Measurements from ENCODE around the gene EFNA5.

EFNA5 gene

GRCh38 chr5:107570805-107571531, 99.8 kb downstream of the EFNA5 start:
- DNase-seq (ENCODE audit: low spot score) = no peak

- DNase-seq (ENCODE audit: low spot score) = no peak
Observed at GRCh38 chr5:107570181-107570580, 100.6 kb downstream of the EFNA5 start.

GRCh38 chr5:107567901-107568671, 102.7 kb downstream of the EFNA5 start:
- no peak for DNase-seq (ENCODE audit: low spot score)

DNA sequence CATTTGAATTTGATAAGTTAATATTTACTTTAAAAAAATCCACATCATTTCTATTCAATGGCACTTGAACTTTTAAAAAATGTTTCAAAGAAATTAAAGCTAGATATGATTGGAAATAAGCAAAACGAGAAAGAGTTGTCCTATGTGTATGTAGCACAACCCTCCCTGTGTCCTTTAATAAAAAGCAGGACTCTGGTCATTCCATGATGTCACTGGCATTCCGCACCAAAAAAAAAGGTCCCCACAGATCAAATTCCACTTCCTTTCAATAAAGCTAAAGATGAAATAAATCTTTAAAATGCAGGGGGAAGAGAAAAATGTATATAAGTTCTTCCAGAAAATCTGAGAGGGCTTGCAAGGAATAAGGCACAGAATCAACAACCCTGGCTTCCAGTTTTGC, 103.8 kb downstream of the EFNA5 start:
- DNase-seq (ENCODE audit: low spot score) = no peak

DNA sequence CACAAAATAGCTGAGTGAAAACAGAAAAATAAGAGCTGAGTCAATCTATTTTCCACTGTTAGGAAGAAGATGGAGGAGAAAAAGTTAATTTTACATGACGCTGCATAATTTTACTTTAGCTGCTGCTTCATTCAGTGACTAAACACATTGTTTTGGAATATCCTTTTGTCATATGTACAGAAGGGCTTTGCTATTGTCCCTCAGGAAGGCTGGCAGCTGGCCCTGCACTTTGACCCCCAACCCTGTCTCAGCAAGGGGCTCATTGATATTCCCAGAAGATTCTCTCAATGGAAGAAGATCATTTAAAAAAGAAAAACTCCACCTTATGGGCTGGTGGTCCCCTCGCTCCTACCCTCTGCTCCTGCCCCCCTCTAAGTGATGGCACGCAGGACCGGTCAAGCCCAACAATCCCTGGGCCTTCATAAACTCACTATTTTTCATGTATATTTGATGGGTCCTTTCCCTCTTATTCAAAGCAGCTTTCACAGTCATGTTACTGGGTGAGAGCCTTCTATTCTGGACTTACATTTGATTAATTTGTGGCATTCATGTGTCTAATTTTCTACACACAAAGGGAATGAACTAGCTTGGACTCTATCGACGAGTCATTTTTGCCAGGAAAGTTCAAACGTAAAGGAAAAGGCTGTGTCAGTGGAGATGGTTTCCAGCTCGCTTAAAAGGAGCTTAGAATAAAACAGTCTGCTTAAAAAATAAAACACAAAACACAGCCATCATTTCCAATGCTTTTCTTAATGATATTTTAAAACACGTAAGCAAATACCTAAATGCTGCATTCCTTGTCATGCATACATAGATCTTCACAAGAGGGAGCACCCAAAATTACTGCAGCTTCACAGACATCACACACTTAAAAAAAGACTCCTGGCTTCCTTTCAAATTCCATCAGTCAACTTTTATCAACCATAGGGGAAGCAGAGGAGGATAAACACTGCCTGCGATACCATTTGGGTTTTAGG, 104.7 kb downstream of the EFNA5 start:
- DNase-seq (ENCODE audit: low spot score) = no peak

DNA sequence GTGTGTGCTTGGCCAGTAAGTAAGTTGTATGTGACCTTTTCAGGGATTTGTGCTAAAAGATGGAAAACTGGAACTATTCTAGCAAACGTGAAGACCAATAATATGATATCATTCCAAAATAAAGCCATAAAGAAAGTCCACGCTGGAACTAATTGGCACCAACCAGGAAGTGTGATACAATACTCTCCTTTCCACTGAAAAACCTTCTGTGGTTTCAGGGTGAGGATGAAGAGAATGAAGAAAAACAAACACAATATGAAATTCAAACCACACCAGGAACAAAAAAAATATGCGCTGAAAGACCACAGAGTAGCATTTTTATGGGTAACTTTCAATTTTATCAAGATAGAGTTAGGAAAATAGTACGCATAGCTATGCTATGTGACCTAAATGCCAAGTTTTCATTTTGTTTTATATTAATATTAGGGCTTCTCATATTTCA, 105.8 kb downstream of the EFNA5 start:
- no peak for DNase-seq (ENCODE audit: low spot score)

GRCh38 chr5:107563959-107564544, 106.7 kb downstream of the EFNA5 start:
- no peak for DNase-seq (ENCODE audit: low spot score)

DNA sequence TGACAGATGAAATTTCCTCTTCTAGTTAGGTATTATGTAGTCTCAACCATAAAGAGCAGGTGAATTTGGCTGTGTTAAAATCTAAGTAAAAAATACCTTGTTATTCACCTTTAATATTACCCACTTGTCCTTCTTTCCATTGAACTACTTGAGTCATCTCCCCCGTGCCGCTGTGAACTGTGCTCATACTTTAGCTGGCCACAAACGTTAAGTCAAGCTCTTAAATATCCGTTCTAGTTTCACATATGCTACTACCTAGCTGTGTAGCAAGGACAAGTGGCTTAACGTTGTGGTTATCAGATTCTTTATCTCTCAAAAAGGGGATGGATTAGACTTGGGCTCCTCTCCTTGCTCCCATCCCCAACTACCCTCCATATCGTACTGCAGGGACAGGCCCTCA, 110.4 kb downstream of the EFNA5 start:
- no peak for DNase-seq (ENCODE audit: low spot score)

DNA sequence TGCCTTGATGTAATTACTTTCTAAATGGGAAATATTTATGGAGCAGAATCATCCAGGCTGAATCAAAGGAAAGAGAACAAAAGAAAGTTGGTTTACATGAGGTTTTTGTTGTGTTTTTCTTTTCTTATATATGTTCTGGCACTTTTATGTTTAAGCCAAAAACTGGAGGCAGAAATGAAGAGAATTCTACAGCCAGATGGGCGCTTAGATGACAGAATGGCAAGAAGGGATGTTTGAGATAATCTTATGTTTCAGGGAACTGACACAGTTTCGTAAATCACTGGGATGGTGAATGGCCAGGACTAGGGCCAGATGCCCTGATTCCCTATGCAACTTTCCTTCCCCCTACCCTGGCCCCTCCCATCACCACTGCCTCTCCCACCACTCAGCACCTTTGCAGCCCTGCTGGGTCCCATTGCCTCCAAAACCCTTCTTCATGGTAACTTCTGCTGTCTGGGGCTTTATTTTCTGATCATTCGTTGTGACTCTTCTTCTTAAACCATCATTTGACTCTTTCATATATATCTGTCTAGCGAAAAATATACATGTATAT, 111.8 kb downstream of the EFNA5 start:
- no peak for DNase-seq (ENCODE audit: low spot score)

GRCh38 chr5:107557051-107557658, 113.6 kb downstream of the EFNA5 start:
- DNase-seq (ENCODE audit: low spot score) = no peak

DNA sequence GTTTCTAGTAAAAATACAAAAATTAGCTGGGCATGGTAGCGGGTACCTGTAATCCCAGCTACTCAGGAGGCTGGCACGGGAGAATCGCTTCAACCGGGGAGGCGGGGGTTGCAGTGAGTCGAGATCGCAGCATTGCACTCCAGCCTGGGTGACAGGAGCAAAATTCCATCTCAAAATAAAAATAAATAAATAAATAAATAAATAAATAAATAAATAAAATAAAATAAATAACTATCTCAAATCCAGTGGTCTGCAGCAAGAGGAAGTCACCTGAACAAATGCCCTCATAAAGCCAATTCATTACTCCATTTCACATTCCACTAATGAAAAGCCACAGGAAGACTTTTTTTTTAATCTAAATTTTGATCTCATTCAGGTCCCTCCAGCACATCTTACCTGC, 114.2 kb downstream of the EFNA5 start:
- DNase-seq (ENCODE audit: low spot score) = no peak

DNA sequence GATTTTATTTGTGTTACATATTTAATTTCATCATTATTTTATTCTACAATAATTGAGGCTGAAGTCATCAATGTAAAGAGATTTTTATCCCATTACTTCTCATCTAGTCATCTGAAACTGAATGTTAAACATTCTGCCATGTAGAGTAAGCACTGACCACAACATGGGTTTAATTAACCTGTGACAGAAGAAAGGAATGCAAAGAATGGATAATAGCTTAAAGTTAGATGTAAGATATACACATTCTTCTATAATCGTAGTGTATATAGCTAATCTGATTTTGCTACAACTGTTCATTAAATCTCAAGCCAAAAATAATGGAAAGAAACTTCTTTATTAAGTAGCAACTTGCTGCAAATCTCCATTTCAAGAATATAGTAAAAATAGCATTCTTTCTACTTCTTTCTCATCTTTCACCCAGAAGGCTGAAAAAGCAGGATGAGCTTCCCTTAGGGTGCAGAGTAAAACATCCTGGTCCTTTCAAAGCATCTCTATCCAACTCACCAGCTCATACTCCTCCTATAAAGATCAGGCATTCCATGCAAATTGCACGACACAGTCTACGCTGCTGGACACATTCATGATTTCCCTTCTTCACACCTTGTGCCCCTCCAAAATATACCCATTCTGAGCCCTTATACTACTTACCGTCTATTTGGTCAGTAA, 115.2 kb downstream of the EFNA5 start:
- no peak for DNase-seq (ENCODE audit: low spot score)

- DNase-seq (ENCODE audit: low spot score) = no peak
Observed at GRCh38 chr5:107554776-107555424, 115.8 kb downstream of the EFNA5 start.

DNA sequence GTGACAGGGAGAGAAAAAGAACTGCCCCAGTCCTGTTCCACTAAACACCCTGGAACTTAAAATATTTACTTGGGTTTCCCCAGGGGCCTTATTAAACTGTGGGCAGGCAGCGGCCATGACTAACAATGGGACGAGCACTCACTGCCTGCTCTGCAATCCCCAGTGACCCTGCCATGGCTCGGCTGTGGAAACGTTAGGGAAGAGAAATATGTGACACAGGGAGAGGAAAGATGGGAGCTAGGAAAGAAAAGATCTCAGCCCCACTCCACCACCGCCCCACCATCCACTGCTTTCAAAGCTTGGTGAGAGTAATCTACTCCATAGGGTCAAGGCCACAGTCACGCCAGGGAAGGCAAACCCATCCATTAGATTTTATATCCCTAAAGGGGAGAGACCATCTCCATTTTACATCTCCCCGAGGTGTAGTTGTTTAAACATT, 117.6 kb downstream of the EFNA5 start:
- no peak for DNase-seq (ENCODE audit: low spot score)

- DNase-seq (ENCODE audit: low spot score) = no peak
Observed at GRCh38 chr5:107551088-107551487, 119.6 kb downstream of the EFNA5 start.

DNA sequence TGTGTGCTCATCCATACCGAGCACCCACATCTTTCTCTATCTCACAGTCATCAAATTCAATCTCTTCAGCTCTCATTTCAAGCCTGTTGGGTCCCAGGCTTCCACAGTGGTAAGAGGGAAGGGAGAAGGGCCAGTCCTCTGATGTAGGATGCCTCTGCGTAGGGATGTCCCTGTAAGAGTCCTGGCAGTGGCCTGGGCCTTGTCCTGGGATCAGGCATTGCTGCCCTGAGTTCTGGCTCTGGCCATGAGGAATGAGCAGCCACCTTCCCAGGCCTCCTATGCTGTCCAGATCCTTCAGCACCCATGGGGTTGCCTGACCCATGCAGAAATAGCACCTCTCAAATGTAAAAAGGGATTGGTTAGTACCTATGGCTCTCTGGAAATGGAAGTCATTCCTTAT, 121.2 kb downstream of the EFNA5 start:
- DNase-seq (ENCODE audit: low spot score) = no peak

GRCh38 chr5:107548477-107548876, 122.3 kb downstream of the EFNA5 start:
- DNase-seq (ENCODE audit: low spot score) = no peak

DNA sequence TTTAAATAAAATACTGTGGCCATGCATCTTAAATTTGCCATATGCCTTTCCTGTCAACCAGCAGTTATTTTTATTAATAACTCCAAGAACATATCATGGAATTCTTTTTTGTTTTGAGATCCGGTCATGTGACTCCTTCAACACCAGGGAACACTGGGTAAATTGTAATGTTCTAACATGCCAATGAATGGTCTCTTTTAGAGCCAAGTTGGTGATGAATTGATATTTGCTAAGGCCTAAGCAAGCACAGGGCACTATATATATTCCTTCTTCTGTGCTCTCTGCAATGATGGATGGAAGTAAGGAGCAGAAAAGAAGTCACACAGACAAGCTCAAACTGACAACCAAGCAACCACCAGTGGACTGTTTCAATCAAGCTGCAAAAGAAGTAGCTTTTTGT, 124.0 kb downstream of the EFNA5 start:
- DNase-seq (ENCODE audit: low spot score) = no peak

- DNase-seq (ENCODE audit: low spot score) = no peak
Observed at GRCh38 chr5:107545486-107545885, 125.3 kb downstream of the EFNA5 start.

DNA sequence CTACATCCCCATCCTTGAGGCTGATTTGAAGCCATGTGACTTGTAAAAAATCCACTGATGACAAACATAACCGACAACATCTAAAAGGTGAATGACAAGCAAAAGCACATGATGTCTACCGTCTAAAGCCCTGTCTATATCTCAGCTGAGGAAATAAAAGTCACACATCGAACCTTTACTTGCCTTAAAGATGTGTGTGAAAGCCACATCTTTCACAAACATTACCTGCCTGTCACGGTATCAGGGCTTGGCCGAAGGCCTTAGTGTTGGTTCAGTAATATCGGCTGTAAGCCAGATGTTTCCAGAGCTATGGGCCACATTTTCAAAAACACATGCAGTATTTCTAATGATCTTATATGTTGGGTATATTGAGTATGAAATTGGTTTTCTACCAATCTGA, 125.8 kb downstream of the EFNA5 start:
- no peak for DNase-seq (ENCODE audit: low spot score)

Data from left forelimb (tissue), 1 donor.